Measurements from ENCODE around the gene GNAT3. TPM values are rescaled to one million over a fixed set of nuclear protein-coding genes. Genes with fewer than 3 reads are reported as not detected.

GNAT3 gene
- total and polyA plus RNA-seq, 2 donors = not detected

GRCh38 chr7:80468931-80469714 is 42.7 kb downstream of the GNAT3 start:
- H3K27ac ChIP-seq (ENCODE audit: low read depth) = no peak overlapping the region
- peaks cover 1% of the 10 kb centered on the region for H3K4me1 ChIP-seq (ENCODE audit: insufficient read depth)
- WGBS = 40% methylated on average over 3 of the region's 3 CpGs
- H3K36me3 ChIP-seq (ENCODE audit: insufficient read depth) = no peaks in the 10 kb centered on the region
- no peak overlapping the region for H3K4me3 ChIP-seq (ENCODE audit: low read depth, low read length)
- no peak for DNase-seq (ENCODE audit: extremely low spot score)

GRCh38 chr7:80467069-80467468 is 44.8 kb downstream of the GNAT3 start:
- H3K4me3 ChIP-seq (ENCODE audit: low read depth, low read length) = no peak overlapping the region
- WGBS = 41% methylated on average over 3 of the region's 3 CpGs
- no peaks in the 10 kb centered on the region for H3K36me3 ChIP-seq (ENCODE audit: insufficient read depth)
- no peak overlapping the region for H3K27ac ChIP-seq (ENCODE audit: low read depth)
- peaks cover 1% of the 10 kb centered on the region for H3K4me1 ChIP-seq (ENCODE audit: insufficient read depth)
- no peak for DNase-seq (ENCODE audit: extremely low spot score)

GRCh38 chr7:80466636-80467035 is 45.2 kb downstream of the GNAT3 start:
- DNase-seq (ENCODE audit: extremely low spot score) = no peak
- Histone ChIP-seq H3K36me3 (ENCODE audit: insufficient read depth) (no peaks in the 10 kb centered on the region), H3K4me3 (ENCODE audit: low read depth, low read length) (no peak overlapping the region), H3K27ac (ENCODE audit: low read depth) (no peak overlapping the region), H3K4me1 (ENCODE audit: insufficient read depth) (peaks cover 1% of the 10 kb centered on the region)
- WGBS = 89% methylated on average over 1 of the region's 1 CpG

- no peaks in the 10 kb centered on the region for H3K36me3 ChIP-seq (ENCODE audit: insufficient read depth)
- peaks cover 1% of the 10 kb centered on the region for H3K4me1 ChIP-seq (ENCODE audit: insufficient read depth)
- no peak overlapping the region for H3K4me3 ChIP-seq (ENCODE audit: low read depth, low read length)
- no peak overlapping the region for H3K27ac ChIP-seq (ENCODE audit: low read depth)
- no peak for DNase-seq (ENCODE audit: extremely low spot score)
Observed at GRCh38 chr7:80464211-80464610, 47.7 kb downstream of the GNAT3 start.

- peaks cover 1% of the 10 kb centered on the region for H3K4me1 ChIP-seq (ENCODE audit: insufficient read depth)
- no peaks in the 10 kb centered on the region for H3K36me3 ChIP-seq (ENCODE audit: insufficient read depth)
- H3K4me3 ChIP-seq (ENCODE audit: low read depth, low read length) = no peak overlapping the region
- DNase-seq (ENCODE audit: extremely low spot score) = no peak
- 62% methylated on average over 4 of the region's 4 CpGs for WGBS
- no peak overlapping the region for H3K27ac ChIP-seq (ENCODE audit: low read depth)
Observed at GRCh38 chr7:80463272-80463920, 48.5 kb downstream of the GNAT3 start.

GRCh38 chr7:80460857-80461256 is 51.0 kb downstream of the GNAT3 start:
- WGBS = 96% methylated on average over 1 of the region's 1 CpG
- Histone ChIP-seq H3K36me3 (ENCODE audit: insufficient read depth) (no peaks in the 10 kb centered on the region), H3K4me1 (ENCODE audit: insufficient read depth) (no peaks in the 10 kb centered on the region), H3K27ac (ENCODE audit: low read depth) (no peak overlapping the region), H3K4me3 (ENCODE audit: low read depth, low read length) (no peak overlapping the region)
- no peak for DNase-seq (ENCODE audit: extremely low spot score)

- WGBS = 89% methylated on average over 4 of the region's 4 CpGs
- Histone ChIP-seq H3K4me3 (ENCODE audit: low read depth, low read length) (no peak overlapping the region), H3K36me3 (ENCODE audit: insufficient read depth) (no peaks in the 10 kb centered on the region), H3K4me1 (ENCODE audit: insufficient read depth) (no peaks in the 10 kb centered on the region), H3K27ac (ENCODE audit: low read depth) (no peak overlapping the region)
- no peak for DNase-seq (ENCODE audit: extremely low spot score)
Observed at GRCh38 chr7:80459776-80460510, 51.9 kb downstream of the GNAT3 start.

- DNase-seq (ENCODE audit: extremely low spot score) = no peak
- H3K4me3 ChIP-seq (ENCODE audit: low read depth, low read length) = no peak overlapping the region
- 78% methylated on average over 6 of the region's 6 CpGs for WGBS
- no peaks in the 10 kb centered on the region for H3K4me1 ChIP-seq (ENCODE audit: insufficient read depth)
- H3K36me3 ChIP-seq (ENCODE audit: insufficient read depth) = no peaks in the 10 kb centered on the region
- no peak overlapping the region for H3K27ac ChIP-seq (ENCODE audit: low read depth)
Observed at GRCh38 chr7:80458822-80459725, 52.8 kb downstream of the GNAT3 start.

GRCh38 chr7:80453699-80454340 is 58.0 kb downstream of the GNAT3 start:
- no peak overlapping the region for H3K4me3 ChIP-seq (ENCODE audit: low read depth, low read length)
- H3K36me3 ChIP-seq (ENCODE audit: insufficient read depth) = no peaks in the 10 kb centered on the region
- WGBS = 49% methylated on average over 2 of the region's 2 CpGs
- no peak overlapping the region for H3K27ac ChIP-seq (ENCODE audit: low read depth)
- no peak for DNase-seq (ENCODE audit: extremely low spot score)
- H3K4me1 ChIP-seq (ENCODE audit: insufficient read depth) = no peaks in the 10 kb centered on the region

- H3K4me3 ChIP-seq (ENCODE audit: low read depth, low read length) = no peak overlapping the region
- 58% methylated on average over 6 of the region's 6 CpGs for WGBS
Observed at GRCh38 chr7:80450621-80451308, 61.1 kb downstream of the GNAT3 start.

GRCh38 chr7:80449836-80450235 is 62.0 kb downstream of the GNAT3 start:
- Histone ChIP-seq H3K4me3 (ENCODE audit: low read depth, low read length) (no peak overlapping the region), H3K4me1 (ENCODE audit: insufficient read depth) (no peaks in the 10 kb centered on the region), H3K36me3 (ENCODE audit: insufficient read depth) (no peaks in the 10 kb centered on the region), H3K27ac (ENCODE audit: low read depth) (no peak overlapping the region)
- DNase-seq (ENCODE audit: extremely low spot score) = no peak
- 94% methylated on average over 4 of the region's 4 CpGs for WGBS

More at GRCh38 chr7:80450621-80451308, 61.1 kb downstream of the GNAT3 start:
- Histone ChIP-seq H3K27ac (ENCODE audit: low read depth) (no peak overlapping the region), H3K36me3 (ENCODE audit: insufficient read depth) (no peaks in the 10 kb centered on the region), H3K4me1 (ENCODE audit: insufficient read depth) (no peaks in the 10 kb centered on the region)
- DNase-seq (ENCODE audit: extremely low spot score) = no peak

- H3K4me1 ChIP-seq (ENCODE audit: insufficient read depth) = no peaks in the 10 kb centered on the region
- no peak overlapping the region for H3K4me3 ChIP-seq (ENCODE audit: low read depth, low read length)
Observed at GRCh38 chr7:80445351-80445750, 66.5 kb downstream of the GNAT3 start.

More at GRCh38 chr7:80445351-80445750, 66.5 kb downstream of the GNAT3 start:
- Histone ChIP-seq H3K27ac (ENCODE audit: low read depth) (no peak overlapping the region), H3K36me3 (ENCODE audit: insufficient read depth) (no peaks in the 10 kb centered on the region)
- no peak for DNase-seq (ENCODE audit: extremely low spot score)
- 46% methylated on average over 5 of the region's 5 CpGs for WGBS
